ENCODE results near the gene TCF7L1.
"Not testable (repeated sequence)": the region's sequence is repeated elsewhere in the genome, so short reads cannot be mapped to it uniquely, and the experiment has no call there.

DNA sequence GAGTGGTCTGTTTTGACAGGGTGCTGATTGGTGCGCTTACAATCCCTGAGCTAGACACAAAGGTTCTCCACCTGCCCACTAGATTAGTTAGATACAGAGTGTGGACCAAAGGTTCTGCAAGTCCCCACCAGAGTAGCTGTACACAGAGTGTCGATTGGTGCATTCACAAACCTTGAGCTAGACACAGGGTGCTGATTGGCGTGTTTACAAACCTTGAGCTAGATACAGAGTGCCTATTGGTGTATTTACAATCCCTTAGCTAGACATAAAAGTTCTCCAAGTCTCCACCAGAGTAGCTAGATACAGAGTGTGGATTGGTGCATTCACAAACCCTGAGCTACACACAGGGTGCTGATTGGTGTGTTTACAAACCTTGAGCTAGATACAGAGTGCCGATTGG lies 200.7 kb downstream of the TCF7L1 start:
- TF ChIP-seq, protein P1, sequence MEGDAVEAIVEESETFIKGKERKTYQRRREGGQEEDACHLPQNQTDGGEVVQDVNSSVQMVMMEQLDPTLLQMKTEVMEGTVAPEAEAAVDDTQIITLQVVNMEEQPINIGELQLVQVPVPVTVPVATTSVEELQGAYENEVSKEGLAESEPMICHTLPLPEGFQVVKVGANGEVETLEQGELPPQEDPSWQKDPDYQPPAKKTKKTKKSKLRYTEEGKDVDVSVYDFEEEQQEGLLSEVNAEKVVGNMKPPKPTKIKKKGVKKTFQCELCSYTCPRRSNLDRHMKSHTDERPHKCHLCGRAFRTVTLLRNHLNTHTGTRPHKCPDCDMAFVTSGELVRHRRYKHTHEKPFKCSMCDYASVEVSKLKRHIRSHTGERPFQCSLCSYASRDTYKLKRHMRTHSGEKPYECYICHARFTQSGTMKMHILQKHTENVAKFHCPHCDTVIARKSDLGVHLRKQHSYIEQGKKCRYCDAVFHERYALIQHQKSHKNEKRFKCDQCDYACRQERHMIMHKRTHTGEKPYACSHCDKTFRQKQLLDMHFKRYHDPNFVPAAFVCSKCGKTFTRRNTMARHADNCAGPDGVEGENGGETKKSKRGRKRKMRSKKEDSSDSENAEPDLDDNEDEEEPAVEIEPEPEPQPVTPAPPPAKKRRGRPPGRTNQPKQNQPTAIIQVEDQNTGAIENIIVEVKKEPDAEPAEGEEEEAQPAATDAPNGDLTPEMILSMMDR (conservative IDR thresholded peaks at IDR 0.05; ENCODE audit: low read length) = not testable (repeated sequence)
- TF ChIP-seq EZH2phosphoT487 (IDR thresholded peaks at IDR 0.05; ENCODE audit: borderline replicate concordance, low read depth, low read length) = not testable (repeated sequence)

All from OCI-LY7 (cell line).